ENCODE measurements around the gene MAP7.

Gene MAP7

GRCh38 chr6:136521911-136522310 lies 28.3 kb downstream of the MAP7 start:
- no peaks in the 10 kb centered on the region for H3K36me3 ChIP-seq
- peaks cover 0 to 22% of the 10 kb centered on the region in 2 experiments for H3K4me1 ChIP-seq (ENCODE audit: control insufficient read depth in 1 of 2, insufficient read depth in 1 of 2, low read depth in 1 of 2, low read length in 1 of 2)
- H3K27ac ChIP-seq = no peak overlapping the region
- no peaks in the 10 kb centered on the region for H3K27me3 ChIP-seq
- H3K9me3 ChIP-seq = no peaks in the 10 kb centered on the region
- TF ChIP-seq, protein P1, sequence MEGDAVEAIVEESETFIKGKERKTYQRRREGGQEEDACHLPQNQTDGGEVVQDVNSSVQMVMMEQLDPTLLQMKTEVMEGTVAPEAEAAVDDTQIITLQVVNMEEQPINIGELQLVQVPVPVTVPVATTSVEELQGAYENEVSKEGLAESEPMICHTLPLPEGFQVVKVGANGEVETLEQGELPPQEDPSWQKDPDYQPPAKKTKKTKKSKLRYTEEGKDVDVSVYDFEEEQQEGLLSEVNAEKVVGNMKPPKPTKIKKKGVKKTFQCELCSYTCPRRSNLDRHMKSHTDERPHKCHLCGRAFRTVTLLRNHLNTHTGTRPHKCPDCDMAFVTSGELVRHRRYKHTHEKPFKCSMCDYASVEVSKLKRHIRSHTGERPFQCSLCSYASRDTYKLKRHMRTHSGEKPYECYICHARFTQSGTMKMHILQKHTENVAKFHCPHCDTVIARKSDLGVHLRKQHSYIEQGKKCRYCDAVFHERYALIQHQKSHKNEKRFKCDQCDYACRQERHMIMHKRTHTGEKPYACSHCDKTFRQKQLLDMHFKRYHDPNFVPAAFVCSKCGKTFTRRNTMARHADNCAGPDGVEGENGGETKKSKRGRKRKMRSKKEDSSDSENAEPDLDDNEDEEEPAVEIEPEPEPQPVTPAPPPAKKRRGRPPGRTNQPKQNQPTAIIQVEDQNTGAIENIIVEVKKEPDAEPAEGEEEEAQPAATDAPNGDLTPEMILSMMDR (IDR thresholded peaks at IDR 0.05) = no peak
- H3K4me3 ChIP-seq (ENCODE audit: low read depth in 1 of 2, low read length in 1 of 2) = no peak overlapping the region

DNA sequence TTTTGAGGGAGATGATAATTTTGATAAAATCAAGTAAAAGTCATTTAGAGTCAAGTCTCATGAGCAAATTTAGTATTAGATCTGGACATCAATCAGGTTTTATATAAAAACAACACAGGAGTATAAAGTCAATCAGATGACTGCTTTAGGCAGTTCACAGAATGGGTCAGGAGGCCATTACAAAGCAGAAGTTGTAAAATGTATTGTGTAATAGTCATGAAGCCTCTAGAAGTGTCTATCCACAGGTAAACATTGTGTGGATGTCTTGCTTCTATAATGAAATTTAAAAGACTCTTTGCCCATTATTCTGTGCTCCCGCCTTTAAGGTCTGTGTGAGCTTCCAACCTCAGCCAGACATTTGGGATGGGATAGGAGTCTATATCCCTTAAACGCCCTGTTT lies 28.8 kb downstream of the MAP7 start:
- no peak overlapping the region for H3K4me3 ChIP-seq (ENCODE audit: low read depth in 1 of 2, low read length in 1 of 2)
- H3K27ac ChIP-seq = no peak overlapping the region
- peaks cover 0 to 17% of the 10 kb centered on the region in 2 experiments for H3K4me1 ChIP-seq (ENCODE audit: control insufficient read depth in 1 of 2, insufficient read depth in 1 of 2, low read depth in 1 of 2, low read length in 1 of 2)
- H3K9me3 ChIP-seq = no peaks in the 10 kb centered on the region
- no peaks in the 10 kb centered on the region for H3K36me3 ChIP-seq
- no peaks in the 10 kb centered on the region for H3K27me3 ChIP-seq
- TF ChIP-seq, protein P1 (IDR thresholded peaks at IDR 0.05) = no peak

- no peak overlapping the region for H3K27ac ChIP-seq
- TF ChIP-seq, protein P1 (IDR thresholded peaks at IDR 0.05) = no peak
- H3K9me3 ChIP-seq = no peaks in the 10 kb centered on the region
These were observed 29.7 kb downstream of the MAP7 start for GRCh38 chr6:136520517-136520916.

GRCh38 chr6:136517582-136517981 lies 32.6 kb downstream of the MAP7 start:
- TF ChIP-seq, protein P1 (IDR thresholded peaks at IDR 0.05) = no peak
- Histone ChIP-seq H3K4me1 (ENCODE audit: control insufficient read depth in 1 of 2, insufficient read depth in 1 of 2, low read depth in 1 of 2, low read length in 1 of 2) (no peaks in the 10 kb centered on the region), H3K9me3 (no peaks in the 10 kb centered on the region), H3K27ac (no peak overlapping the region), H3K4me3 (ENCODE audit: low read depth in 1 of 2, low read length in 1 of 2) (no peak overlapping the region), H3K27me3 (no peaks in the 10 kb centered on the region), H3K36me3 (no peaks in the 10 kb centered on the region)

More at GRCh38 chr6:136520517-136520916, 29.7 kb downstream of the MAP7 start:
- no peak overlapping the region for H3K4me3 ChIP-seq (ENCODE audit: low read depth in 1 of 2, low read length in 1 of 2)
- H3K4me1 ChIP-seq (ENCODE audit: control insufficient read depth in 1 of 2, insufficient read depth in 1 of 2, low read depth in 1 of 2, low read length in 1 of 2) = peaks cover 0 to 8% of the 10 kb centered on the region in 2 experiments
- no peaks in the 10 kb centered on the region for H3K27me3 ChIP-seq
- H3K36me3 ChIP-seq = no peaks in the 10 kb centered on the region

- TF ChIP-seq, protein P1 (IDR thresholded peaks at IDR 0.05) = no peak
- Histone ChIP-seq H3K4me3 (ENCODE audit: low read depth in 1 of 2, low read length in 1 of 2) (no peak overlapping the region), H3K36me3 (no peaks in the 10 kb centered on the region), H3K27me3 (no peaks in the 10 kb centered on the region), H3K4me1 (ENCODE audit: control insufficient read depth in 1 of 2, insufficient read depth in 1 of 2, low read depth in 1 of 2, low read length in 1 of 2) (no peaks in the 10 kb centered on the region), H3K9me3 (no peaks in the 10 kb centered on the region), H3K27ac (no peak overlapping the region)
These were observed 33.2 kb downstream of the MAP7 start for GRCh38 chr6:136517002-136517401.

DNA sequence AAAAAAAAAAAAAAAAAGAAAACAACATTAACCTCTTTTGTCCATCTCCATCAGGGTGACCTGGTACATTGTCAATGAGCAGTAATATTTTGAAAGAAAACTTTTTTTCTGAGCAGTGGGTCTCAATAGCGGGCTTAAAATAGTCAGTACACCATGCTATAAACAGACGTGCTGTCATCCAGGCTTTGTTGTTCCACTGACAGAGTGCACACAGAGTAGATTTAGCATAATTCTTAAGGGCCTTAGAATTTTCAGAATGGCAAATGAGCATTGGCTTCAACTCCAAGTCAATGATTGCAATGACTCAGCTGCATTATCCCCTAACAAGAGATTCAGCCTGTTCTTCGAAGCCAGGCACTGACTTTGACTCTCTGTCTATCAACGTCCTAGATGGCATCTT lies 35.6 kb downstream of the MAP7 start:
- Histone ChIP-seq H3K4me1 (ENCODE audit: control insufficient read depth in 1 of 2, insufficient read depth in 1 of 2, low read depth in 1 of 2, low read length in 1 of 2) (no peaks in the 10 kb centered on the region), H3K36me3 (no peaks in the 10 kb centered on the region), H3K9me3 (no peaks in the 10 kb centered on the region), H3K27me3 (no peaks in the 10 kb centered on the region), H3K27ac (no peak overlapping the region), H3K4me3 (ENCODE audit: low read depth in 1 of 2, low read length in 1 of 2) (no peak overlapping the region)
- TF ChIP-seq, protein P1 (IDR thresholded peaks at IDR 0.05) = no peak
